Fibroblast of skin of right quadriceps (primary cell): ENCODE measurements around the gene ZNF106.
A peak's percentile ranks its signal among the peaks of the same experiment; 100 is the strongest.

Source experiments
- DNase-seq: peaks from one replicate; pipeline ENCODE4 v3.0.0-alpha.2; 2013

The ZNF106 gene

DNA sequence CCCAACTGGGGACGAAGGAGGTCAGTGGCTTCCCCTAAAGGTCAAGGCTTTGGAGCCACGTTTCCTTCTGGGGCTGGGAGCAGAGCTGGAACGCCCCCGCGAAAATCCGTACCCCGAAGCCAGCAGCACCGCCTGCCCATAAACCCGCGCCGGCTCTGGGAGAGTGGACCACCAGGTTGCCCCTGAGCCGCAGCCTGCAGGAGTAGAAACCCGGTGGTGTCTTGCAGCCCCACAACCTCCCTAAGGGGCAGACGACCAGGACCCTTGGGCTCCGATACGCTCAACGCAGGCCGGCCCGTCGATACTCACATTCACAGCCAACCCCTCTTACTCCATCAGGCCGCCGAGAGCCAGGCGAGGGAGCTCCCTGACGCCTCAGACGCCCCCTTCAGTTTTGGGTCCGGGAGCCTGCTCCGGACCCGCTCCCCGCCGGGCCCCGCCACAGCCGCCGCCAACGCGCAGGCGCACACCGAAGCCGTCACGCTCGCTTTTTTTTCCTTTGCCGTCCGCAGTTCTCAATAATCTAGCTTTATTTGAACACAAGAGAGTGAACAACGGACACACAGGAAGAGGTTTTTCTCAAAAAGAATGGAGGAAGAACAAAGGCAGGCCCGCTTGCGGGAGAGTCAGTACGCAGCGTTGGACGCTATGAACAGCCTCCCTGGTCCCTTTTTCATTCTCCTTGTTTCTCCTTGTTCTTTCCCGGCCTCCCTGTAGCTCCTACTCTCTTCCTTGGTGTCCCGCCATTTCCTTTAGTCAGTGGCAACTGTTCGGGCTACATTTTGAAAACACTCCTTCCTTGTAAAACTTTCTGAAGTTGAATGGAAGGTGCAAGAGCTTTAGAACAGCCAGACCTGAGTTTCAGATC lies at the start of gene ZNF106:
Gene ZNF106, minus strand, starts transcription at position 471 of the 868 bp plus-strand sequence. CDS start 18,852 bp downstream, outside the sequence.
- DNase-seq = peak; percentile 94

DNA sequence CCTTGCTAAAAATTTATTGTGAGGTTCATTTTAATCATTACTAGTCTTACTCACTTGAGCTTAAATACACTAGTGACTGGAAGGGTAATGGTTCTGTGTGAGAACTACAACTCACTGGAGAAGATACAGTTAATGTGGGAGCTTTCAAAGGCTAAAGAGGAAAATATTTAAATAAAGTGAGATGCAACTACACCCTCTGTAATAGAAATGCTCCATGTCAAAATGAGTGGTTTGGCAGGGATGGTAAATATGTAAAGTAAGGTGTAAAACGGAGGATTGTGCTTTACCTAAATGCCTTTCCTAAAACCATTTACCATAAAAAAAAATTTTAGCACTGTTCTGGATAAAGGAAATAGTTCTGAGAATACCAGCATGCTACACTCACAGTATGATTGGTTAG lies 42.3 kb upstream of the ZNF106 start:
- DNase-seq = no peak

DNA sequence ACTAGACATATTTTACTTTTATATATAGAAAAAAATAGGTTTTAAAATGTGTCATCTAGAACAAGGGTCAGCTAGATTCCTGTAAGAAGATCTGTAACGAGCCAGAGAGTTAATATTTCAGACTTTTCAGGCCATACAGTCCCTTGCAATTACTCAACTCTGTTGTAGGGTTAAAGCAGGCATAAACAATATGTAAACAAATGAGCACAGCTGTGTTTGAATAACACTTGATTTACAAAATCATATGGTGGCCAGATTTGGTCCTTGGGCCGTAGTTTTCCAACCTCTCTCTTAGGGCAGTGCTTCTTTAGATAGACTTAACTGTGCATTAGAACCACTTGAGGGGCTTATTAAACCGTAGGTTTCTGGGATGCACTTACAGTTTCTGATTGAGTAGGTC lies 38.0 kb upstream of the ZNF106 start:
- no peak for DNase-seq

DNA sequence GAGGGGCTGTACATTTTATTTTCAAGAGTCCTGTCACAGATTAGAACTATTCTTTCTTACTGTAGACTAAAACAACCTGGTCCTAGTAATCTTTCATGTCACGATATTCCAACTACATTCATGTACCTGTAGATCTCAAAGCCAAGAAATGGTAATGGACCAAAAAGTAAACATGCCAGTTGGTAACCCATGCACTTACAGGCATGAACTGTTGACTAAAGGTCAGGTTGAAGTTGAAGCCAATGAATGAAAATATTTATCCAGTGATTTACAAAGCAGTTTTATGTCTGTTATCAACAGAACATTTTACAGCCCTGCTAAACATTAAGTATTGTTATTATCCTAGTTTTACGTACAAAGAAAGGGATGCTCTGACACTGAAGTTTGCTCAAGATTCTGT lies 32.4 kb upstream of the ZNF106 start:
- no peak for DNase-seq

DNA sequence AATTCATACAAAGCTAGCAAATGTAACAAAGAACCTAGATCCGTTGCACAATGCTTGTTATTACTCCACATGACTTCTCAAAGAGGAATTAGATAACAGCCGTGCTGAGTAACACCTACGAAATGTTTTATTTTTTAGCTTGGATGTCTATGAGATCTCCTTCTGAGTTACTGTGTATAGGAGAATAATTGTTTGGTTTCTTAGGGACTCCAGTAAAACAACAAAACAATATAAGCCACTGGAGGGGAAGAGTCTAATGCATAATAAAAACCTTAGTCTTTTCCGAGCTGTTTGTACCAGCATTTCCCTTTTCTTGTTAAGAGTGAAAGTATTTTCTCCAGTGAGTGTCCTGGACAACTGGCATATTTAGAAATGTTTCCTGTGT lies 20.1 kb upstream of the ZNF106 start:
- peak; percentile 31 for DNase-seq

DNA sequence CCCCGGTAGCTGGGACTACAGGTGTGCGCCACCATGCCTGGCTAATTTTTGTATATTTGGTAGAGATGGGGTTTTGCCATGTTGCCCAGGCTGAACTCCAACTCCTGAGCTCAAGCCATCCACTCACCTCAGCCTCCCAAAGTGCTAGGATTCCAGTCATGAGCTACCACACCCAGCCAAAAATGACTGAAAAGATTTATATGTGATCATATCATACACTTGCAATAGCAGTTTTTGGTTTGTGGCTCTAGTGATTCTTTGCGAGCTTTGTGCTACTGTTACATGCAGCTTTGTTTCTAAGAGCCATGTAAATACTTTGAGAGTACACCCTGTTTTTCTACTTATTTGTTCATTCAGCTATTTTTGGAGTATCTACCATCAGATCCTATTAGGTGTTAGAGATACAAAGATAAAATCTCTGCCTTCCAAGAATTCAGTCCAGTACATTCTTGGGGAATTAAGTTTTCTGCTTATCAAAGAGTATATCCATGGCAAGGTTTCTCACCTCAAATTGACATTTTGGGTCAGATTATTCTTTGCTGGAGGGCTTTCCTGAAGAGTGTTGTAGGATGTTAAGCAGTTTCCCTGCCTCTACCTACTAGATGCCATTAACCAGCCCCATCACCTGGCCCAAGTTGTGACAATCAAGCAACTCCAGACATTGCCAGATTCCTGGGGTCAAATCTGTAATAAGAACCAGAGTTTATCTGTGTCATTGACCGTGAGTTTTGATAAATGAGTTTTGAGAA lies 19.5 kb upstream of the ZNF106 start:
- no peak for DNase-seq

DNA sequence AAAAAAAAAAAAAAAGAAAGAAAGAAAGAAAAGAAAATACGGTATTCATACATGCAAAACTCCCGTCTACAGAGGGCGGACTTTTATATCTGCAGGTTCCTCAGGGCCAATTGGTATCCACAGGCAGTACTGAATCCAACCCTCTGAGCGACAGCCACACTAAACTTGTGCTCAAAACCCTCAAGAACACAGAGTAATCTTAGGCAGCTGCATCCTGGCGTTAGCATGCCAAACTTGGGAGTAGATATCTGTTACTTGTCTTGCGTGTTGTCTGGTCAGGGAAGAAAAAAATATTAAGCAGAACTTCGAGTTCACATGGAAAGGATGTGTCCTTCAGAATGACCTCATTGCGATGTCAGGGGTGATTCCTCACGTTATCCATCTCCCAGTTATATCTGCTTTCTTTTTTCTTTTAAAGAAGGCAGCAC lies 17.3 kb upstream of the ZNF106 start:
- DNase-seq = no peak

DNA sequence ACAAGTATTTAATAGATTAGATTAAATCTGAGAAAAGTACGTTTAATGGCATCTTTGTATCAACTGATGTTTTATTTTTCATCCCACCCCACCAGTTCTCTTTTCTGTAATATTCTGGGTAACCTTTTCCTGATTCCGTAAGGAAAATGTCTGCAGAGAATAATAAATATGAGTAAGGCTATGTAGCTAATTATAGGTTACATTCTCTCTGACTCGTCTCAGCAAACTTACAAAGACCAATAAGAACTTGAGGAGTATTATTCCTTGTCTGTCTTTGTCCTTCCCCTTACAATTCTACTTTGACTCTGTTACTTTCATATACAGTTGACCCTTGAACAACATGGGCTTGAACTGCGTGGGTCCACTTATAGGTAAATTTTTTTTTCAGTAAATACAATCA lies 16.6 kb upstream of the ZNF106 start:
- DNase-seq = peak; percentile 17

DNA sequence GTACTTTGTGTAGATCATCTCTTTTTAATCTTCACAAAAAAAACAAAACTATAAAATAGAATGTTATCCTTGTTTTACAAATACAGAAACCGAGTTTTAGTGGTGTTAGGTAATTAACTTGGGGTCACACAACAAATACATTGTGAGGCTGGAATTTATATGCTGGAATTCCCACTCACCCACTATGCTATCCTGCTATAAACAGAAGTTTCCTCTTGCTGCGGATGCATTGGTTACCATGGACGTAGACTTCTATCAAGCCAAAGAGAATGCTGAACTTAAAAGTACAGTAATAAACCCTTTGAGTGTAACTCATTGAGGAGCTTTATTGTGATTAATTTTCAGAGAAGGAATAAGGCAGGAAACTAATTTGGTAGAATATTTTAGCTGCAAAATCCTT lies 13.7 kb upstream of the ZNF106 start:
- no peak for DNase-seq

DNA sequence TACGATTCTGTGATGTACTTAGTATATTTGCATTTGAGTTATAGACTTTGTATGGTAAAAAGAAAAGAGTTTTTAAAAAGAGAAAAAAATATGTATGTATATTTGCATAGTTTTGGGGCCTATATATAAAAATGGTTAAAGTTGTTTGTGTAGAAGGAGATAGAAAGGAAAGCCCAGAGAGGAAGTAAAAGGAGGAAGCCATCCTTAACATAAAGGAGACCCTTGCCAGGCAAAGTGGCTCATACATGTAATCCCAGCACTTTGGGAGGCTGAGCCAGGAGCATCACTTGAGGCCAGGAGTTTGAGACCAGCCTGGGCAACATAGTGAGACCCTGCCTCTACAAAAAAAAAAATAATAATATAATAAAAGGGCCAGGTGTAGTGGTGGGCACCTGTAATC lies 12.9 kb upstream of the ZNF106 start:
- DNase-seq = no peak

DNA sequence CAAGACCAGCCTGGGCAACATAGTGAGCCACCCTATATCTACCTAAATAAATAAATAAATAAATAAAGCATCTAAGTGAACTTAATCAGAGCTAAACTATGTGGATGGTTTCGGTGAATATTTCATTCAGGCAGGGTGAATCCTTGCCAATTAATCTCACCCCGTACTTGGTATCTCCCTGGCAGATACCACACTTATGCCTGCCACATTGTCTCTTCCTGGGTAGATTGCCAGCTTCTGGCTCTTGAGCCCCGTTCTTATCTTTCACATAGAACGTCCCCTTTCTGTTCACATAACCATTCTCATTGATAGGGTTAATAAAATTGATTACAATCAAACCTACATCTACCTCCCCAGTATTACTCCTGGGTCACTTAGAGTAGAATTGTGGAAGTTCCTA lies 11.5 kb upstream of the ZNF106 start:
- DNase-seq = no peak

DNA sequence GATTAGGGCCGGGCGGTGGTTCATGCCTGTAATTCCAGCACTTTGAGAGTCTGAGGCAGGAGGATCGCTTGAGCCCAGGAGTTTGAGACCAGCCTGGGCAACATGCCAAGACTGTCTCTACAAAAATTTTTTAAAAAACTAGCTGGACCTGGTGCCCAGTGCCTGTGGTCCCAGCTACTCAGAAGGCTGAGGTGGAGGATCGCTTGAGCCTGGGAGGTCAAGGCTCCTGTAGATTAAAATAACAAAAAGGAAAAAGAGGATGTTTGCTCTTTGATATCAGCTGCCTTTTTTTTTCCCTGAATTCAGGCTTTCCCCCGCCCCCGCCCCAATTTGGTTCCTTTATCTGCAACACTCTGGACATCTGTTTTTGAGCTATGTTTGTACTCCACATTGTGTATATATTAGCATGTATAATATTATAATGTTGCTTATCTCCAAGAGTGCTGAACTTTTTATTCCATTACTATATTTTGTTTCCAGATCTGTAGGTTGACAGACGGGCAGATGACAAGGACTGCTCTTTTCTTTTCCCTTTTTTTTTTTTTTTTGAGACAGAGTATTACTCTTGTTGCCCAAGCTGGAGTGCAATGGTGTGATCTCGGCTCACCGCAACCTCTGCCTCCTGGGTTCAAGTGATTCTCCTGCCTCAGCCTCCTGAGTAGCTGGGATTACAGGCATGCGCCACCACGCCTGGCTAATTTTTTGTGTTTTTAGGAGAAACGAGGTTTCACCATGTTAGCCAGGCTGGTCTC lies 9.1 kb upstream of the ZNF106 start:
- DNase-seq = no peak

DNA sequence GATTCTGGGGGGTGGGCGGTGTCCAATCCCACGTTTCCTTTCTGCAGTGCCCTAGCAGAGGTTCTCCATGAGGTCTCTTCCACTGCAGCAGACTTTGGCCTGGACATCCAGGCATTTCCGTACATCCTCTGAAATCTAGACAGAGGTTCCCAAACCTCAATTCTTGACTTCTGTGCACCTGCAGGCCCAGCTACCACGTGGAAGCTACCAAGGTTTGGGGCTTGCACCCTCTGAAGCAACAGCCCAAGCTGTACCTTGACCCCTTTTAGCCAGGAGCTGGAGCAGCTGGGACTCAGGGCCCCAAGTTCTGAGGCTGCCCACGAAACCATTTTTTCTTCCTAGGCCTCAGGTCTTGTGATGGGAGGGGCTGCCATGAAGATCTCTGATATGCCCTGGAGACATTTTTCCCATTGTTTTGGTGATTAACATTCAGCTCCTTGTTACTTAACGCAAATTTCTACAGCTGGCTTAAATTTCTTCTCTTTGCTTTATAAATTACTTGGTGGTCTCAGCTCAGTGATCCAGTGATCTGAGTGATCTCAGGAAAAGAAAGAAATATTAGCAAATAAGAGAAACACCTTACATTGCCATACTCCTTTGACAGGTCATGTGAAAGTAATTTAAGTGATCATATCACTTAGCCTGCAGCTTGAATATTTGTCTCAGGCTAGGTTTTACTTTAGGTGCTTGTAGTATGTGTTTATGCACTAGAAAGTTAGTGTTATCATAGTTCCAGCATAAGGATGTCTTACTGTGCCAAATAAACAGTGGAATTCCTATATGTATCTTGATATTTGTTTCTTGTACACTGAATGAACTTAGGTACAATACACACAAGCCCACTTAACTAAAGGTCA lies 7.5 kb upstream of the ZNF106 start:
- no peak for DNase-seq

DNA sequence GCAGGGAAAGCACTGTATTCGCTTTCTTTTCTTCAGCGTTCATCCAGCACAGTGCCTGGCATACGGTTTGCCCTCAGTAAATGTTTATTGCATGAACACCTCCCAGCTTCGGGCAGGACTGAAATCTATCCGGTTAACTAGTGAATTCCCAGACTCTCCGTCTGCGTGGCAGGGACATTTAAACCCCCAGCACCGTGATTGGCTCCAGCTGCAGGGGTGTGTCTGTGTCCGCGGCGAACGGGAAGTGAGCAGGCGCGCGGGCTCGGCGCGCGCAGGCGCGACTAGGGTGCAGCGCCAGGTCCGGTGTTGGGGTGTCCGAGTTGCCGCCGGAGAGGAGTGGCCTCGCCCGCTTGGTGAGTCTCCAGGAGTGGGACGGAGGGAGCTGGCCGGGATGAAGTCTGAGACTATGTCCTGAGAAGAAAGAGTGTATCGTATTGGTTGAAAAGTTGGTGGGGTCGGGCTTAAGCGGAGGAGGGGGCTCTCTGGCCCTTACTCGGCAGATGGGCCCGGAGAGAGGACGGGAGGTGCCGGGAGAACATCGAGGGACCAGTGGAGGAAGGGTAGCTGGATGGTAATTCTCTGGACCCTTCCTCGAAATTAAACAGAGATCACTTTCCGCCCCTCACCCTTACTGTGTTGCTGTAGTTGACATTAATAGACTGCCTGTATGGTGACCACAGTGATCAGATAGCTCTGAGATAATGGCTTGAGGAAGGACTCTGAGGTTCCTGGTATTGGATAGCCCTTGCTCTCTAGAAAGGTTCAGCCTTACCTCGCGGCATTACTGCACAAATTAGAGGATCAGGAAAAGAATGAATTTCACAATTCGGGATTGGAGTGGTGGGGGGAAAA lies 4.6 kb upstream of the ZNF106 start, which contains the start of gene SNAP23:
Gene SNAP23, plus strand, starts transcription at position 274 of the 852 bp plus-strand sequence. CDS start 16,213 bp downstream, outside the sequence.
- DNase-seq = peak; percentile 95

DNA sequence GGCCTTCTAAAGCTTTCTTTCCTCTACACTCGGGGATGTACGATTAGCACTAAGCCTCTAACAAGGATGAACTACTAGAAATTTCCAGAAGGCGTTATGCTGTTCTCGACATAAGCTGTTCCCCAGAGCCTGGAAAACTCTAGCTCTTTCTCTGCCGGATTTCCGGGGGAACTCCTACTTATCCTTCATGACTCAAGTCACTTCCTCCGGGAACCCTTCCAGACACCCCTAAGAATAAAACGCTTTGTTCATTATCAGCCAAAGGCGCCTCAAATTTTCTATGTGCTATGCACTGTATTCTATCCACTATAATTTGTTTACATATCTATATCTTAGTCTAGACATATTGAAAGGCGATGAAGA lies 4.0 kb upstream of the ZNF106 start:
- peak; percentile 74 for DNase-seq

DNA sequence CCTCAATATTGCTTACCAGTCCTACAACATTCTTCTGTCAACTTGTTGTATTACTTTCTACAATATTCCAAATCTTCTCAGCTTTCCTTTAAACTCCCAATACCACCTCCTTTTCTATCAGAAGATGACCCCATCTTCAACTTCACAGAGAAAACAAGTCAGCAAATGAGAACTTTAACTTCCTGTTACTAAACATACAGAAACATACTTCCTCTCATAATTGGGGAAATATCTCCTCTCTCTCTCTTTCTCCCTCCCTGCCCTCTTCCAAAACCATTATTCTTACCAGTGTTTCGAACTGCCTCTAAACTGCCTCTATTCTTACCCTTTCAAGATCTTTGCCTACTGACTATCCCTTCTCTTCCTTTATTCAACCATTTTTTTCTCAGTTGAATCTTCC lies 2.7 kb upstream of the ZNF106 start:
- no peak for DNase-seq

DNA sequence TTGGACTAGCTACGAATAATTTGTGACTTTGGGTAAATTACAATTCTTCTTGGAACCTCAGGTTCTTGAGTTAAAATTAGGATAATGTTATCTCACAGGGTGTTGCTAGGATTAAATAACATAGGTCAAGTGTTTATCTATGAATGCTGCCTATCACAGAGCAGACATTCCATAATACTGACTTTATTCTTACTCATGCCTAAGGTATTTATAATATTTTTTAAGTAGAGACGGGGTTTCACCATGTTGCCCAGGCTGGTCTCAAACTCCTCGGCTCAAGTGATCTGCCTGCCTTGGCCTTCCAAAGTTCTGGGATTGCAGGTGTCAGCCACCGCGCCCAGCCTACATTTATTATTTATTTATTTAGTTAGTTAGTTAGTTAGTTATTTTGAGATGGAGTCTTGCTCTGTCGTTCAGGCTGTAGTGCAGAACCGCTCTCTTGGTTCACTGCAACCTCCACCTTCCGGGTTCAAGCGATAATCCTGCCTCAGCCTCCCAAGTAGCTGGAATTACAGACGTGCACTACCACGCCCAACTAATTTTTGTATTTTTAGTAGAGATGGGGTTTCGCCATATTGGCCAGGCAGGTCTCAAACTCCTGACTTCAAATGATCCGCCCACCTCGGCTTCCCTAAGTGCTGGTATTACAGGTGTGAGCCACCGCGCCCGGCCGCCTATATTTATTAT lies 741 bp upstream of the ZNF106 start:
- DNase-seq = peak; percentile 72

DNA sequence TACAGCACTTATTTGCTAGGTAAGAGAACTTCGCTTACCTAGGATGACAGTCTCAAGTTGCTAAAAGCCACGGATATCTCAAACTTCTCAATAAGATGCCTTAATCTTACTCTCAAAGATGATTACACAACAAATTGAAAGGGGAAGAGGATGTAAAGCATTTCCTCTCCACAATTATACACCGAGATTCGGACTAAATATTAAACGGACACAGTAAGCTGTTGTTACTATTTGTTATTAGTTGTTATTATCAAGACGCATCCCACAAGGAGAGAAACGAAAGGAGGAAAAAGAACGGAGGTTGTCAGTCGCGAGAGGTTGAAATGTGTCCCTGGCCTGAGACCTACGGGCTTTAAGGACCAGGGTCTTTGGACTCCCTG lies 660 bp downstream of the ZNF106 start:
- DNase-seq = no peak

DNA sequence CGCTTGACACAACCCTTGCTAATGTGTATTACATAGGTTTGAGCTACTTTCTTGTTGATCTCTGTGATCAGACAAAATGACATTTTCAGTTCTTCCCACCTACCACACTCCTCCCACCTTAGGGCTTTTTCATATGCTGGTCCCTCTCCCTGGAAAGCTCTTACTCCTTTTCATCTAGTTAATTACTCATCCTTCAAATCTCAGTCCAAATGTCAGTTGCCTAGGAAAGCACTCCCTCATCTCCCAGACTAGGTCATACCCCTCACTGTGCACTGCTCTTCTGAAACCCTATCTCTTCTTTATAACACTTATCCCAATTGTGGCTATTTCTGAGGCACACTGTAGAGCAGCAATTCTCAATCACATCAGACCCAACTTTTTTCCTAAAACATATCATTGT lies 7.3 kb downstream of the ZNF106 start:
- DNase-seq = no peak

DNA sequence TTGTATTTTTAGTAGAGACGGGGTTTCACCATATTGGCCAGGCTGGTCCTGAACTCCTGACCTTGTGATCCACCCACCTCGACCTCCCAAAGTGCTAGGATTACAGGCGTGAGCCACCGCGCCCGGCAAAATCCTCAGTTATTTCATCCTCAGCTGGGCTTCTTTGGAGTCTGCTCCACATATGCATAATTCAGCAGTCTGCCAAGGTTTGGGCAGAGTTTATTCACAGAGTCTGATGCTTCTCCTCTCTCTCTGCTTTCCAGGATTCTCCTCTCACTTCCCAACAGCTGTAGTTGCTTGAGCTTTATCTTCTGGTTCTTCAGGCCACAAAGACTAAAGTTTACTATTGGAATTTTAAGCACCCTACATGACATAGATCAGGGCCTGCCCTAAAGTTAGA lies 8.2 kb downstream of the ZNF106 start:
- no peak for DNase-seq

DNA sequence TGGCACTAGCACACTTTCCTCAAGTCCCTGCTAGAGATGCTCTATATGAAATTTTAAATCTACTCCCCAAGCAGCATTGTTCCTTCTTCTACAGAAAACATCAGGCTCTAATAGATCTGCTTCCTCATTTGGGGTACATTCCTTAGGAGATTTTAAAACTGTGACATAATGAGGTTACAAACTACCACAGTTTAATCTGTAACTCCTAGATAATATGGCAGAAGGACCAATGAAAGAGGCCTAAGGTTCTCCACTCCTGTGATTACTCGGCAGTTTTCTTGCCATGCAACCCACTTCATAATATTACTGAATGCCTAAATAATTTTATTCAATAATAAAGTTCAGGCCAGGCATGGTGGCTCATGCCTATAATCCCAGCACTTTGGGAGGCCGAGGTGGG lies 16.1 kb downstream of the ZNF106 start:
- DNase-seq = no peak
